GM12801 (cell line): ENCODE measurements around the gene CRMP1.

Experiments
- TF ChIP-seq, protein P1 (sequence below): IDR thresholded peaks from one replicate; pipeline ENCODE4 v1.5.1; 2011; ENCODE audit warnings: control low read depth; ENCODE audit not compliant: insufficient read length; ENCODE audit errors: extremely low read depth

CRMP1 gene

DNA sequence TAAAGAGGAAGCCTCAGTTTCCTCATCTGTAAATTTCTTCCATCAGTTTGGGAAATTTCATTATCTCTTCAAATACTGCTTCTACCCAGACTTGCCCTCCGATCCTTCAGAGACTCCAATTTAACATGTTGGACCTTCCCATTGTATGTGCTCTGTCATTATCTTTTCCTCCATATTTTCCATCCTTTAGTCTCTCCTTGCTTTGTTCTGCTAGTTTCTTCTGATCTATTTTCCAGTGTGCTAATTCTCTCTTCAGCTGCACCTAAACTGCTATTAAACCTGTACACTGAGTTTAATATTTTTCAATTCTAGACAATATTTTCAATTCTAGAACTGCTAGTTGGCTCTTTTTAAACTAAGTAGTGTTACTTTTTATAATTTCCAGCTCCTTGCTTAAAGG is 116.4 kb downstream of the CRMP1 start:
- TF ChIP-seq, protein P1, sequence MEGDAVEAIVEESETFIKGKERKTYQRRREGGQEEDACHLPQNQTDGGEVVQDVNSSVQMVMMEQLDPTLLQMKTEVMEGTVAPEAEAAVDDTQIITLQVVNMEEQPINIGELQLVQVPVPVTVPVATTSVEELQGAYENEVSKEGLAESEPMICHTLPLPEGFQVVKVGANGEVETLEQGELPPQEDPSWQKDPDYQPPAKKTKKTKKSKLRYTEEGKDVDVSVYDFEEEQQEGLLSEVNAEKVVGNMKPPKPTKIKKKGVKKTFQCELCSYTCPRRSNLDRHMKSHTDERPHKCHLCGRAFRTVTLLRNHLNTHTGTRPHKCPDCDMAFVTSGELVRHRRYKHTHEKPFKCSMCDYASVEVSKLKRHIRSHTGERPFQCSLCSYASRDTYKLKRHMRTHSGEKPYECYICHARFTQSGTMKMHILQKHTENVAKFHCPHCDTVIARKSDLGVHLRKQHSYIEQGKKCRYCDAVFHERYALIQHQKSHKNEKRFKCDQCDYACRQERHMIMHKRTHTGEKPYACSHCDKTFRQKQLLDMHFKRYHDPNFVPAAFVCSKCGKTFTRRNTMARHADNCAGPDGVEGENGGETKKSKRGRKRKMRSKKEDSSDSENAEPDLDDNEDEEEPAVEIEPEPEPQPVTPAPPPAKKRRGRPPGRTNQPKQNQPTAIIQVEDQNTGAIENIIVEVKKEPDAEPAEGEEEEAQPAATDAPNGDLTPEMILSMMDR: no peak

DNA sequence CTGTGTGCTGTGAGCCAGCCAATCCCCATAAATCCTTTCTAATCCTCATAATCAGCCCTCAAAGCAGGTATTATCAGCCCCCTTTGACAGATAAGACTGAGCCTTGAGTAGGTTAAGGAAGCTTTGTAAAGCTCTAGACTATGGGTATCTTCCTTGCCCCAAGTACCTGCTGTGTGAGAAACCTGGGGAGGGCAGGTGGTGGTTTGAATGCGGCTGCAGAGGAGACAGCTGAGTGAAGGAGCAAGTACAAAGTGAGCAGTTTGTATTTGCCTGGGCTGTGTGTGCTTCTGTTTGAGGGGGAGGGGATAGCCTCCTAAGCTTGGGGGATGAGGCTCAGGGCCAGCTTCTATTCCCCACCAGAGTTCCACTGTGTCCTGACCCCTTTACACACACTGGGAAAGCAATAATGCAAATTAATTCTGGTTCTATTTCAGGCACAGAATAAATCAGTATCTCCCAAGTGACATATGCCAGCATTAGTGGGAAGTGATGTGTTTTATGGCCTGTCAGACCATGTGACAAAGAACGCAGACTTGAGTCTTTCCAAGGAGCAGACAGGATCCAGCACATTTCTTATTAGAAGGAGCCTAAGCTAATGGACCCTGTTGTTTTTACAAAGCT is 118.4 kb downstream of the CRMP1 start:
- TF ChIP-seq, protein P1: no peak

DNA sequence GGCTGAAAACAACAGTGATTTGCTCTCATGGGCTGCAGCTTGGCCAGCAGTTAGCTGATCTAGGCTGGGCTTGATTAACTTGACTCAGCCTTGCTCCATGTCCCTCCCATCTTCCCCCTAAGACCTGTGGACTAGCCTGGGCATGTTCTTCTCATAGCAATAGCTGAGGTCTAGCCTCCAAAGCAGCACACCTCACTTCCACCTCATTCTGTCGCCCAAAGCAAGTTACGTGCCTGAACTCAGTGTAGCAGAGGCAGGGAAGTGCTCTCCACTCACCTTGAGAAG is 119.7 kb downstream of the CRMP1 start:
- TF ChIP-seq, protein P1: no peak

DNA sequence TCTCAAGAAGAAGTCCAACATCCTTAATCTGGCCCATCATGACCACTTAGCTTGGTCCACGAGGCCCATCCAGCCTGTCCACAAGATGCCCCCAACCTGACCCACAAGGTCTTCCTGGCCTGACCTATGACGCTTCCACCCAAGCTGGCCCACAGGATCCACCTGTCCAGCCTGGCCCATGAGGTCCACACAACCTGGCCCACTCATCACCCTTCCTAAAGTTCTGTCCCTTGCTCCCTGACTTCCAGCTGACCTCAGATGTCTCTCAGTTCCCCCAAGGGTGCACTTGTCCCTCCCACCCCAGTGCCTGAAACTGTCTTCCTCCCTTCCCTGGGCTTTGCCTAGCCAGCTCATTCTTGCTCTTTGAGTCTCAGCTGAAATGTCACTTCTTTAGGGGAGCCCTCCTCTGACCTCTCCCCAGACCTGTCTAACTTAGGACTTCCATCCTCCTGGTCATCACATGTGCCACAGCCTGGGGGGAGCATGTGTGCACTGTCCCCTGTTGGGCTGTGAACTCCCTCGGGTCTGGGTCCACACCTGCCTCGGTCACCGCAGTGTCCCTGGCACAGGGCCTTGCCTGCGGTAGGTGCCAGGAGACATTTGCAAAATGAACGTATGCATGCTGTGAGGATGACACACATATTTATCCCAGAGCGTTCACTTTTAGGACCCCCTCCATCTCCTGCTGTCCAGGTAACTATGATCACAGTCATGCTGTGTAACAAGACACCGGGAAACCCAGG is 120.2 kb downstream of the CRMP1 start:
- TF ChIP-seq, protein P1: no peak
